Liver (tissue), 9 donors: ENCODE data around the gene PARVB. TPM values are rescaled to one million over a fixed set of nuclear protein-coding genes. Genes with fewer than 3 reads are reported as not detected.

Experiments
- DNase-seq: peaks from one replicate; pipeline ENCODE4 v3.0.0-alpha.2; 2017; ENCODE audit warnings: low spot score
- H3K27ac ChIP-seq, 2 donors: one replicate each; pipeline ENCODE4 v1.7.0; 2013; ENCODE audit warnings: inconsistent platforms in 2 of 2, low read length in 2 of 2, control low read depth in 1 of 2, low read depth in 1 of 2, mild to moderate bottlenecking in 1 of 2
- H3K27me3 ChIP-seq, 4 donors: one replicate each; pipeline versions ENCODE4 v1.6.1 to v1.7.0; 2013; ENCODE audit warnings: low read length in 3 of 4, inconsistent platforms in 1 of 4, mild to moderate bottlenecking in 1 of 4, moderate library complexity in 1 of 4; ENCODE audit not compliant: control insufficient read depth in 4 of 4, insufficient read depth in 4 of 4
- H3K36me3 ChIP-seq, 4 donors: one replicate each; pipeline versions ENCODE4 v1.6.1 to v1.7.0; 2013; ENCODE audit warnings: low read length in 3 of 4, mild to moderate bottlenecking in 3 of 4, low read depth in 1 of 4, moderate library complexity in 1 of 4; ENCODE audit not compliant: control insufficient read depth in 4 of 4, insufficient read depth in 3 of 4
- H3K4me1 ChIP-seq, 4 donors: one replicate each; pipeline versions ENCODE4 v1.6.1 to v1.7.0; 2013; ENCODE audit warnings: low read length in 3 of 4, mild to moderate bottlenecking in 3 of 4, moderate library complexity in 1 of 4; ENCODE audit not compliant: control insufficient read depth in 4 of 4, insufficient read depth in 4 of 4
- H3K4me3 ChIP-seq, 3 donors: one replicate each; pipeline versions ENCODE4 v1.6.1 to v1.7.0; 2013; ENCODE audit warnings: low read length in 3 of 3, control low read depth in 1 of 3, low read depth in 1 of 3, mild to moderate bottlenecking in 1 of 3
- H3K9ac ChIP-seq, 2 donors: one replicate each; pipeline ENCODE4 v1.7.0; 2013; ENCODE audit warnings: low read length in 2 of 2, mild to moderate bottlenecking in 2 of 2, moderate library complexity in 2 of 2, control low read depth in 1 of 2, low read depth in 1 of 2
- H3K9me3 ChIP-seq, 4 donors: one replicate each; pipeline versions ENCODE4 v1.6.1 to v1.7.0; 2013; ENCODE audit warnings: low read length in 3 of 4; ENCODE audit not compliant: control insufficient read depth in 4 of 4
- EGR1 ChIP-seq, 2 donors: IDR thresholded peaks; 2 replicates each; pipeline ENCODE4 v1.6.1; 2016 to 2018; ENCODE audit warnings: antibody characterized with exemption in 2 of 2, low read depth in 2 of 2
- FOXA1 ChIP-seq: IDR thresholded peaks from 2 replicates; pipeline ENCODE4 v1.6.1; 2016; ENCODE audit warnings: antibody characterized with exemption
- FOXA2 ChIP-seq: IDR thresholded peaks from 2 replicates; pipeline ENCODE4 v1.6.1; 2016; ENCODE audit warnings: antibody characterized with exemption
- GABPA ChIP-seq, 2 donors: IDR thresholded peaks in 1 of 2; conservative IDR thresholded peaks in 1 of 2; 2 replicates each; pipeline ENCODE4 v1.6.1; 2016; ENCODE audit warnings: antibody characterized with exemption in 2 of 2, mild to moderate bottlenecking in 1 of 2, moderate library complexity in 1 of 2
- HNF4A ChIP-seq, 2 donors: conservative IDR thresholded peaks; 2 replicates each; pipeline ENCODE4 v1.6.1; 2016; ENCODE audit warnings: antibody characterized with exemption in 2 of 2, mild to moderate bottlenecking in 2 of 2
- HNF4G ChIP-seq: IDR thresholded peaks from 2 replicates; pipeline ENCODE4 v1.6.1; 2016; ENCODE audit warnings: antibody characterized with exemption
- JUND ChIP-seq, 2 donors: IDR thresholded peaks; 2 replicates each; pipeline ENCODE4 v1.6.1; 2016; ENCODE audit warnings: antibody characterized with exemption in 2 of 2
- NR2F2 ChIP-seq: IDR thresholded peaks from 2 replicates; pipeline ENCODE4 v1.6.1; 2016; ENCODE audit warnings: antibody characterized with exemption
- RAD21 ChIP-seq, 2 donors: IDR thresholded peaks; 2 replicates each; pipeline ENCODE4 v1.6.1; 2016; ENCODE audit warnings: antibody characterized with exemption in 2 of 2, mild to moderate bottlenecking in 2 of 2
- RXRA ChIP-seq, 2 donors: IDR thresholded peaks; 2 replicates each; pipeline ENCODE4 v1.6.1; 2017 to 2018; ENCODE audit warnings: antibody characterized with exemption in 2 of 2, mild to moderate bottlenecking in 1 of 2
- SP1 ChIP-seq: IDR thresholded peaks from 2 replicates; pipeline ENCODE4 v1.6.1; 2018; ENCODE audit warnings: antibody characterized with exemption, mild to moderate bottlenecking
- TAF1 ChIP-seq: conservative IDR thresholded peaks from 2 replicates; pipeline ENCODE4 v1.6.1; 2016; ENCODE audit warnings: antibody characterized with exemption, mild to moderate bottlenecking
- YY1 ChIP-seq: IDR thresholded peaks from 2 replicates; pipeline ENCODE4 v1.6.1; 2016; ENCODE audit warnings: antibody characterized with exemption, mild to moderate bottlenecking
- WGBS: extraction: QIAGEN DNeasy Blood & Tissue Kit; methylation state at CpG from one replicate; pipeline ENCODE4 v1.1.7; 2013; 5-methylcytosine and 5-hydroxymethylcytosine counted together
- polyA plus RNA-seq, 2 donors: library from polyadenylated mRNA; stranded (reverse) in 1 of 2; unstranded in 1 of 2; fragments of 200-250 nt in 1 of 2; fragments of >200 nt in 1 of 2; fragmentation: Nextera tagmentation in 1 of 2; extraction: Ambion mirVana in 1 of 2; gene quantifications; one replicate each; pipeline versions ENCODE4 v1.2.1 to v1.2.3, GENCODE V29; 2013 to 2015
- total RNA-seq, 2 donors: library from RNA; depleted of rRNA; stranded (reverse); fragments of >200 nt; gene quantifications; one replicate each; pipeline ENCODE4 v1.2.3, GENCODE V29; 2014
- TF ChIP-seq, protein P1 (sequence below): IDR thresholded peaks from 2 replicates; pipeline ENCODE4 v1.6.1; 2016; ENCODE audit warnings: antibody characterized with exemption, mild to moderate bottlenecking
- TF ChIP-seq, protein P2 (sequence below): IDR thresholded peaks from 2 replicates; pipeline ENCODE4 v1.6.1; 2016; ENCODE audit warnings: antibody characterized with exemption
- TF ChIP-seq, protein P3 (sequence below): IDR thresholded peaks from 2 replicates; pipeline ENCODE4 v1.6.1; 2016; ENCODE audit warnings: antibody characterized with exemption
- TF ChIP-seq, protein P4 (sequence below): fragments of 150-350 bp; IDR thresholded peaks from 2 replicates; pipeline ENCODE4 v1.5.1; 2017; ENCODE audit warnings: improper control_type of control experiment, low read depth, low read length; ENCODE audit not compliant: missing input control
- TF ChIP-seq, protein P5 (sequence below): IDR thresholded peaks from 2 replicates; pipeline ENCODE4 v1.6.1; 2016; ENCODE audit warnings: antibody characterized with exemption
- donor health status: healthy.
- donor health status: healthy.
- donor health status: healthy.
- donor health status: healthy.
- donor health status: healthy.

PARVB gene
- total and polyA plus RNA-seq, 4 donors = 3.2 to 55.5 (median 17.7) TPM

DNA sequence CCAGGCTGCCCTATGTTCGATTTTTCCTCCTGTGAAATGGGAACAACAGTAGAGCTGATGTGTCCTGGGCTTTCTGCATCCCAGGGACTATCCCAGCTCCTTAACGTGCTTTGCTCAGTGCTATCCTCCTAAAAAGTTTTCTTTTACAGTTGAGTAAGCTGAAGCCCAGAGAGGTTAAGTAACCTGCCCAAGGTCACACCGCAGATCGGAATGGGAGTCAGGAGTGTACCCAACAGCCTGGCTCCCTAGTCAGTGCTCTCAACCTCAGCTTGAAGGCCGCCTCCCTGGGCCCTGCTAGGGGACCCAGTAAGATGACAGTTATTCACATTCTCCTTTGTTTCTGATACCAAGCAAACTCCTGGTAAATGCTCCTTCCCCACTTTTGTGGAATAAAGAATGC lies 45.9 kb downstream of the PARVB start:
- no peaks in the 10 kb centered on the region for H3K9me3 ChIP-seq
- no peaks in the 10 kb centered on the region for H3K4me1 ChIP-seq
- no peak overlapping the region for H3K27ac ChIP-seq
- no peak for TF ChIP-seq HNF4A (conservative IDR thresholded peaks at IDR 0.05)
- TF ChIP-seq EGR1 (IDR thresholded peaks at IDR 0.05; ENCODE audit: low read depth in 2 of 2) = no peak
- TF ChIP-seq GABPA (IDR thresholded peaks at IDR 0.05 in 1 of 2, conservative IDR thresholded peaks at IDR 0.05 in 1 of 2) = no peak
- TF ChIP-seq TAF1 = no peak
- TF ChIP-seq FOXA1 = no peak
- no peak for TF ChIP-seq RXRA (IDR thresholded peaks at IDR 0.05)
- no peak for TF ChIP-seq JUND (IDR thresholded peaks at IDR 0.05)
- TF ChIP-seq, protein P1, sequence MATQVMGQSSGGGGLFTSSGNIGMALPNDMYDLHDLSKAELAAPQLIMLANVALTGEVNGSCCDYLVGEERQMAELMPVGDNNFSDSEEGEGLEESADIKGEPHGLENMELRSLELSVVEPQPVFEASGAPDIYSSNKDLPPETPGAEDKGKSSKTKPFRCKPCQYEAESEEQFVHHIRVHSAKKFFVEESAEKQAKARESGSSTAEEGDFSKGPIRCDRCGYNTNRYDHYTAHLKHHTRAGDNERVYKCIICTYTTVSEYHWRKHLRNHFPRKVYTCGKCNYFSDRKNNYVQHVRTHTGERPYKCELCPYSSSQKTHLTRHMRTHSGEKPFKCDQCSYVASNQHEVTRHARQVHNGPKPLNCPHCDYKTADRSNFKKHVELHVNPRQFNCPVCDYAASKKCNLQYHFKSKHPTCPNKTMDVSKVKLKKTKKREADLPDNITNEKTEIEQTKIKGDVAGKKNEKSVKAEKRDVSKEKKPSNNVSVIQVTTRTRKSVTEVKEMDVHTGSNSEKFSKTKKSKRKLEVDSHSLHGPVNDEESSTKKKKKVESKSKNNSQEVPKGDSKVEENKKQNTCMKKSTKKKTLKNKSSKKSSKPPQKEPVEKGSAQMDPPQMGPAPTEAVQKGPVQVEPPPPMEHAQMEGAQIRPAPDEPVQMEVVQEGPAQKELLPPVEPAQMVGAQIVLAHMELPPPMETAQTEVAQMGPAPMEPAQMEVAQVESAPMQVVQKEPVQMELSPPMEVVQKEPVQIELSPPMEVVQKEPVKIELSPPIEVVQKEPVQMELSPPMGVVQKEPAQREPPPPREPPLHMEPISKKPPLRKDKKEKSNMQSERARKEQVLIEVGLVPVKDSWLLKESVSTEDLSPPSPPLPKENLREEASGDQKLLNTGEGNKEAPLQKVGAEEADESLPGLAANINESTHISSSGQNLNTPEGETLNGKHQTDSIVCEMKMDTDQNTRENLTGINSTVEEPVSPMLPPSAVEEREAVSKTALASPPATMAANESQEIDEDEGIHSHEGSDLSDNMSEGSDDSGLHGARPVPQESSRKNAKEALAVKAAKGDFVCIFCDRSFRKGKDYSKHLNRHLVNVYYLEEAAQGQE = no peak
- no peak for TF ChIP-seq SP1
- TF ChIP-seq, protein P2, sequence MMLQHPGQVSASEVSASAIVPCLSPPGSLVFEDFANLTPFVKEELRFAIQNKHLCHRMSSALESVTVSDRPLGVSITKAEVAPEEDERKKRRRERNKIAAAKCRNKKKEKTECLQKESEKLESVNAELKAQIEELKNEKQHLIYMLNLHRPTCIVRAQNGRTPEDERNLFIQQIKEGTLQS = no peak
- TF ChIP-seq NR2F2 = no peak
- TF ChIP-seq FOXA2 = no peak
- no peak for TF ChIP-seq RAD21 (IDR thresholded peaks at IDR 0.05)
- H3K9ac ChIP-seq = no peak overlapping the region
- DNase-seq = no peak
- H3K36me3 ChIP-seq = no peaks in the 10 kb centered on the region
- 94% methylated on average over 5 of the region's 5 CpGs for WGBS
- H3K27me3 ChIP-seq = no peaks in the 10 kb centered on the region
- H3K4me3 ChIP-seq = no peak overlapping the region

- no peaks in the 10 kb centered on the region for H3K36me3 ChIP-seq
- TF ChIP-seq, protein P2 = no peak
- TF ChIP-seq NR2F2 (no peak), HNF4G (no peak), GABPA (IDR thresholded peaks at IDR 0.05 in 1 of 2, conservative IDR thresholded peaks at IDR 0.05 in 1 of 2) (no peak), FOXA2 (no peak), RXRA (IDR thresholded peaks at IDR 0.05) (no peak), YY1 (no peak), FOXA1 (no peak), RAD21 (IDR thresholded peaks at IDR 0.05) (no peak), TAF1 (no peak), SP1 (no peak)
- TF ChIP-seq, protein P1 = no peak
- TF ChIP-seq, protein P3, sequence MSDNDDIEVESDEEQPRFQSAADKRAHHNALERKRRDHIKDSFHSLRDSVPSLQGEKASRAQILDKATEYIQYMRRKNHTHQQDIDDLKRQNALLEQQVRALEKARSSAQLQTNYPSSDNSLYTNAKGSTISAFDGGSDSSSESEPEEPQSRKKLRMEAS = no peak
- TF ChIP-seq, protein P4, sequence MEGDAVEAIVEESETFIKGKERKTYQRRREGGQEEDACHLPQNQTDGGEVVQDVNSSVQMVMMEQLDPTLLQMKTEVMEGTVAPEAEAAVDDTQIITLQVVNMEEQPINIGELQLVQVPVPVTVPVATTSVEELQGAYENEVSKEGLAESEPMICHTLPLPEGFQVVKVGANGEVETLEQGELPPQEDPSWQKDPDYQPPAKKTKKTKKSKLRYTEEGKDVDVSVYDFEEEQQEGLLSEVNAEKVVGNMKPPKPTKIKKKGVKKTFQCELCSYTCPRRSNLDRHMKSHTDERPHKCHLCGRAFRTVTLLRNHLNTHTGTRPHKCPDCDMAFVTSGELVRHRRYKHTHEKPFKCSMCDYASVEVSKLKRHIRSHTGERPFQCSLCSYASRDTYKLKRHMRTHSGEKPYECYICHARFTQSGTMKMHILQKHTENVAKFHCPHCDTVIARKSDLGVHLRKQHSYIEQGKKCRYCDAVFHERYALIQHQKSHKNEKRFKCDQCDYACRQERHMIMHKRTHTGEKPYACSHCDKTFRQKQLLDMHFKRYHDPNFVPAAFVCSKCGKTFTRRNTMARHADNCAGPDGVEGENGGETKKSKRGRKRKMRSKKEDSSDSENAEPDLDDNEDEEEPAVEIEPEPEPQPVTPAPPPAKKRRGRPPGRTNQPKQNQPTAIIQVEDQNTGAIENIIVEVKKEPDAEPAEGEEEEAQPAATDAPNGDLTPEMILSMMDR = no peak
- TF ChIP-seq, protein P5, sequence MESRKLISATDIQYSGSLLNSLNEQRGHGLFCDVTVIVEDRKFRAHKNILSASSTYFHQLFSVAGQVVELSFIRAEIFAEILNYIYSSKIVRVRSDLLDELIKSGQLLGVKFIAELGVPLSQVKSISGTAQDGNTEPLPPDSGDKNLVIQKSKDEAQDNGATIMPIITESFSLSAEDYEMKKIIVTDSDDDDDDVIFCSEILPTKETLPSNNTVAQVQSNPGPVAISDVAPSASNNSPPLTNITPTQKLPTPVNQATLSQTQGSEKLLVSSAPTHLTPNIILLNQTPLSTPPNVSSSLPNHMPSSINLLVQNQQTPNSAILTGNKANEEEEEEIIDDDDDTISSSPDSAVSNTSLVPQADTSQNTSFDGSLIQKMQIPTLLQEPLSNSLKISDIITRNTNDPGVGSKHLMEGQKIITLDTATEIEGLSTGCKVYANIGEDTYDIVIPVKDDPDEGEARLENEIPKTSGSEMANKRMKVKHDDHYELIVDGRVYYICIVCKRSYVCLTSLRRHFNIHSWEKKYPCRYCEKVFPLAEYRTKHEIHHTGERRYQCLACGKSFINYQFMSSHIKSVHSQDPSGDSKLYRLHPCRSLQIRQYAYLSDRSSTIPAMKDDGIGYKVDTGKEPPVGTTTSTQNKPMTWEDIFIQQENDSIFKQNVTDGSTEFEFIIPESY = no peak
- H3K27ac ChIP-seq = no peak overlapping the region
- 92% methylated on average over 14 of the region's 14 CpGs for WGBS
- no peak overlapping the region for H3K4me3 ChIP-seq
- H3K4me1 ChIP-seq = no peaks in the 10 kb centered on the region
- no peaks in the 10 kb centered on the region for H3K27me3 ChIP-seq
- DNase-seq = no peak
- no peak overlapping the region for H3K9ac ChIP-seq
- no peaks in the 10 kb centered on the region for H3K9me3 ChIP-seq
Observed at GRCh38 chr22:44071781-44072326, 47.8 kb downstream of the PARVB start.
